Activated T-helper 9 cell treated with anti-CD3 and anti-CD28 coated beads, Interleukin-2, amount 50 U/mL, for 16 hours (primary cell): ENCODE results near the gene ATP5PD.

ENCODE experiments used
- DNase-seq: peaks from one replicate; pipeline ENCODE4 v3.0.0-alpha.2; 2020; ENCODE audit warnings: low read depth

ATP5PD gene

GRCh38 chr17:74994440-74994839 is 52.3 kb downstream of the ATP5PD start:
- DNase-seq, result no peak

- DNase-seq, result no peak
Measured at GRCh38 chr17:74992223-74992622, 54.5 kb downstream of the ATP5PD start.

- DNase-seq, result no peak
Measured at GRCh38 chr17:74990581-74991105, 56.1 kb downstream of the ATP5PD start.
